Psoas muscle (tissue), 8 donors: ENCODE results near the gene TFB1M. TPM values are rescaled to one million over a fixed set of nuclear protein-coding genes. Genes with fewer than 3 reads are reported as not detected.

Experiments
- ATAC-seq, 4 donors: fragments of 200-7000 bp; cut with Tn5 transposase; one replicate each; pipeline ENCODE4 v1.9.1; 2020; ENCODE audit warnings: moderate library complexity in 3 of 4, mild to moderate bottlenecking in 2 of 4
- DNase-seq, 2 donors: peaks; one replicate each; pipeline ENCODE4 v3.0.0-alpha.2; 2020
- H3K27ac ChIP-seq: fragments of 200-600 bp; one replicate; pipeline ENCODE4 v1.8.0; 2022
- H3K27me3 ChIP-seq, 3 donors: fragments of 200-600 bp in 1 of 3; one replicate each; pipeline versions ENCODE4 v1.6.1 to v1.8.0; 2013 to 2022; ENCODE audit warnings: low read length in 2 of 3, mild to moderate bottlenecking in 2 of 3, moderate library complexity in 1 of 3; ENCODE audit not compliant: insufficient read depth in 3 of 3
- H3K36me3 ChIP-seq, 2 donors: fragments of 200-600 bp in 1 of 2; one replicate each; pipeline versions ENCODE4 v1.6.1 to v1.8.0; 2013 to 2022; ENCODE audit warnings: low read depth in 1 of 2, mild to moderate bottlenecking in 1 of 2, moderate library complexity in 1 of 2; ENCODE audit not compliant: insufficient read depth in 1 of 2
- H3K4me1 ChIP-seq: fragments of 200-600 bp; one replicate; pipeline ENCODE4 v1.8.0; 2022
- H3K4me3 ChIP-seq: fragments of 200-600 bp; one replicate; pipeline ENCODE4 v1.8.0; 2022; ENCODE audit warnings: mild to moderate bottlenecking
- H3K9me3 ChIP-seq: fragments of 200-600 bp; one replicate; pipeline ENCODE4 v1.8.0; 2022
- CTCF ChIP-seq: fragments of 200-600 bp; IDR thresholded peaks from one replicate; pipeline ENCODE4 v1.8.0; 2022; ENCODE audit warnings: antibody characterized with exemption
- WGBS, 3 donors: extraction: QIAGEN DNeasy Blood & Tissue Kit; methylation state at CpG; one replicate each; pipeline versions ENCODE4 v1.1.6 to v1.1.7; 2013; 5-methylcytosine and 5-hydroxymethylcytosine counted together
- intact Hi-C, 2 donors: fragments of 100-400 bp; cut with DNase I; formaldehyde crosslinking; loops; one replicate each; pipeline versions ENCODE4 v1.11.0 to v1.14.2; 2022
- polyA plus RNA-seq, 3 donors: library from polyadenylated mRNA; stranded (reverse); fragments of 200-250 nt; gene quantifications; one replicate each; pipeline ENCODE4 v1.2.3, GENCODE V29; 2013
- total RNA-seq, 4 donors: library from RNA; stranded (reverse); fragmentation: NEBNext Ultra II Directional in 2 of 4; extraction: Animal tissue kit (Norgen Biotek cat#: 25700) in 2 of 4; gene quantifications; one replicate each; pipeline versions ENCODE4 v1.2.1 to v1.2.4, GENCODE V29; 2021 to 2023
- donor health status: healthy with polysubstance abuse.
- donor health status: DM: no; HTN: no; CAD: no; lungs with moderate emphysema.
- donor health status: Bipolar disorder and iron deficiency.
- donor health status: healthy.
- donor health status: DM: yes; HTN: yes; CAD: no.
- donor health status: DM: no; HTN: no; CAD: no.
- donor health status: DM: no; HTN: no; CAD: no.
- donor health status: DM: yes; HTN: yes; CAD: no.

Gene TFB1M
- total and polyA plus RNA-seq, 7 donors, result 7.2 to 25.9 (median 17.8) TPM

- Histone ChIP-seq H3K27me3 (no peaks in the 10 kb centered on the region), H3K4me3 (no peak overlapping the region)
Measured at GRCh38 chr6:155228546-155229166, 85.6 kb downstream of the TFB1M start.

GRCh38 chr6:155227046-155227445 is 87.2 kb downstream of the TFB1M start:
- no peak for ATAC-seq
- intact Hi-C loops, result no loop called here

More at GRCh38 chr6:155228546-155229166, 85.6 kb downstream of the TFB1M start:
- no peak for DNase-seq
- Histone ChIP-seq H3K4me1 (no peaks in the 10 kb centered on the region), H3K9me3 (no peaks in the 10 kb centered on the region), H3K36me3 (no peaks in the 10 kb centered on the region), H3K27ac (no peak overlapping the region)
- ATAC-seq, result peak in 1 of 4 donors; percentile 54
- intact Hi-C loops, result no loop called here
- no peak for TF ChIP-seq CTCF
- 54 to 59% (median 57%) methylated on average over 13 of the region's 13 CpGs for WGBS, 3 donors

GRCh38 chr6:155224618-155225017 is 89.7 kb downstream of the TFB1M start:
- intact Hi-C loops, result no loop called here
- H3K27me3 ChIP-seq, result no peaks in the 10 kb centered on the region
- 91 to 94% (median 91%) methylated on average over 7 of the region's 7 CpGs for WGBS, 3 donors
- no peak for TF ChIP-seq CTCF
- H3K4me3 ChIP-seq, result no peak overlapping the region
- ATAC-seq (no peak), DNase-seq (no peak)
- H3K27ac ChIP-seq, result no peak overlapping the region
- H3K4me1 ChIP-seq, result no peaks in the 10 kb centered on the region
- no peaks in the 10 kb centered on the region for H3K9me3 ChIP-seq
- no peaks in the 10 kb centered on the region for H3K36me3 ChIP-seq

More at GRCh38 chr6:155227046-155227445, 87.2 kb downstream of the TFB1M start:
- DNase-seq, result no peak
- Histone ChIP-seq H3K4me3 (no peak overlapping the region), H3K9me3 (no peaks in the 10 kb centered on the region), H3K4me1 (no peaks in the 10 kb centered on the region), H3K27me3 (no peaks in the 10 kb centered on the region), H3K36me3 (no peaks in the 10 kb centered on the region), H3K27ac (no peak overlapping the region)
- no peak for TF ChIP-seq CTCF
- WGBS, 3 donors, result 90 to 96% (median 91%) methylated on average over 4 of the region's 4 CpGs

- H3K4me3 ChIP-seq, result no peak overlapping the region
- DNase-seq (no peak), ATAC-seq (no peak)
- no peaks in the 10 kb centered on the region for H3K9me3 ChIP-seq
- no peak for TF ChIP-seq CTCF
- no peaks in the 10 kb centered on the region for H3K36me3 ChIP-seq
- H3K27me3 ChIP-seq, result no peaks in the 10 kb centered on the region
- H3K27ac ChIP-seq, result no peak overlapping the region
- H3K4me1 ChIP-seq, result no peaks in the 10 kb centered on the region
- WGBS, 3 donors, result 81 to 83% (median 82%) methylated on average over 12 of the region's 12 CpGs
- intact Hi-C loops, result loop anchor here in 1 of 2 donors (1.0 kb wide), 1 partner anchor 8 kb away; no protein-coding TSS in a partner anchor
Measured at GRCh38 chr6:155223646-155224451, 90.4 kb downstream of the TFB1M start.
